COLO668 (cell line): ENCODE measurements around the gene NPM3.
"Not testable (repeated sequence)": the region's sequence is repeated elsewhere in the genome, so short reads cannot be mapped to it uniquely, and the experiment has no call there.

Experiments
- DNase-seq: peaks from one replicate; lab custom pipeline; 2025; ENCODE audit not compliant: unreplicated experiment; lab: John Stamatoyannopoulos, UW

NPM3 gene

GRCh38 chr10:101807158-101807557 lies 23.9 kb upstream of the NPM3 start:
- DNase-seq: no peak

DNA sequence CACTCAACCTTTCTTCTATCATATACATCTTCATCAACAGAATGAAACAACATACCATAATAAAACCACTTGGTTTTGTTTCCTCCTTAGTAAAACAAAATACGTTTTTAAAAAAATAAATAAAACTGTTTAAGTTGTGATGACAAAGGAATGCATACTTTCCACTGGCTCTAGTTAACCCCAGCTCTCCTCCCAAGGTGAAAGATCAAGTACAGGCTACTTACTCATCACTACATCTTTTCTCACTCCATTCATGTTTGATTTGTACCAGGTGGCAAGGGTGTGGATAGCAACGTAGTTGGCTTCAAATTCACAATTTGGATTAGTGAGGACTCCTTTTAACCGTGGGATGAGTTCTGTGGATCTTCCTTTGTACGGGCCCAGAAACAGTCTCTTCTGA lies 20.3 kb upstream of the NPM3 start:
- DNase-seq: no peak

DNA sequence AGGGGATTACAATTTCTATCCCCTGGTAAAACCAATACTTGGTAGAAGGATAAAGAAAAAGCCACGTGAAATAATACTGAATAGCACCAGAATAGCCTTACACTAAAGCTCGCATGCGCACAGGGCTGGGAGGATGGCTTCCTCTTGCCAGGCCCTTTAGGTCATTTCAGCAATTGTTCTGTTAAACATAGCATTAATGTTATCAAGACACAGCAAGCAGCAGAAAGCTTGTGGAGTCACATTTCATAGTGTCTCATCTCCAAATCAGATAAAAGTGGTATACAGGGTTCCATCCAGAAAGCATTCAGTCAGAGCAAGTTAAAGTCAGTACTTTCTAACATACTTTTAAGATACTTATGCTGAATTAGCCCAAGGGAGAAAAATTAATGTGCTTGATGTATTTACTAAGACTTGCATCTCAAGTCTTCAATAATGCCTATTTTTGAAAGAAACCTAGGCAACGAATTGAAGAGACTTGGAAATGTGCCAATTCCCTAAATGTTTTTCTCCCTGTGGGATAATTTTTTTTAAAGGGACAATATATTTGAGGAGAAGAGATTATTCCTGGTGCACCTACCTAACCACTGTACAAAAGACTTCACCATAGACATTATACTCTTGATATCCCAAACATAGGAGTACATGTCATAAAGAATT lies 14.3 kb upstream of the NPM3 start:
- no peak for DNase-seq

- DNase-seq: no peak
Observed at GRCh38 chr10:101793526-101793925, 10.3 kb upstream of the NPM3 start.

DNA sequence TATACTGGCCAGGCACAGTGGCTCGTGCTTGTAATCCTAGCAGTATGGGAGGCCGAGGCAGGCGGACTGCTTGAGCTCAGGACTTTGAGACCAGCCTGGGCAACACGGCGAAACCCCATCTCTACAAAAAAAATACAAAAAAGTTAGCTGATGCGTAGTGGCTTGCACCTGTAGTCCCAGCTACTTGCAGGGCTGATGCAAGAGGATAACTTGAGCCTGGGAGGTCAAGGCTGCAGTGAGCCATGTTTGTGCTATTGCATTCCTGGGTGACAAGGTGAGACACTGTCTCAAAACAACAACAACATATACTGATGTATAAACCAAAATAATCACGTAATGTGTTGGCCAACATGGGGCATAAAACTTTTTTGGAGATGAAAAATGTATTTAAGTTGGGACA lies 6.4 kb upstream of the NPM3 start:
- no peak for DNase-seq

DNA sequence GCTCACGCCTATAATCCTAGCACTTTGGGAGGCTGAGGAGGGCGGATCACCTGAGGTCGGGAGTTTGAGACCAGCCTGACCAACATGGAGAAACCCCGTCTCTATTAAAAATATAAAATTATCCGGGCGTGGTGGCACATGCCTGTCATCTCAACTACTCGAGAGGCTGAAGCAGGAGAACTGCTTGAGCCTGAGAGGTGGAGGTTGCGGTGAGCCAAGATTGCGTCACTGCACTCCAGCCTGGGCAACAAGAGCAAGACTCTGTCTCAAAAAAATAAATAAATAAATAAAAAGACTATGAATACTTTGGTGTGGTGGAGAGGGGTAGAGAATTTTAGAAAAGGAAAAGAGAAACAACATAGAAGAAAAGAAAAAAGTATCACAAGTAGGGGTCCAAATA lies 6.0 kb upstream of the NPM3 start:
- not testable (repeated sequence) for DNase-seq

GRCh38 chr10:101785801-101786200 lies 2.6 kb upstream of the NPM3 start:
- no peak for DNase-seq

DNA sequence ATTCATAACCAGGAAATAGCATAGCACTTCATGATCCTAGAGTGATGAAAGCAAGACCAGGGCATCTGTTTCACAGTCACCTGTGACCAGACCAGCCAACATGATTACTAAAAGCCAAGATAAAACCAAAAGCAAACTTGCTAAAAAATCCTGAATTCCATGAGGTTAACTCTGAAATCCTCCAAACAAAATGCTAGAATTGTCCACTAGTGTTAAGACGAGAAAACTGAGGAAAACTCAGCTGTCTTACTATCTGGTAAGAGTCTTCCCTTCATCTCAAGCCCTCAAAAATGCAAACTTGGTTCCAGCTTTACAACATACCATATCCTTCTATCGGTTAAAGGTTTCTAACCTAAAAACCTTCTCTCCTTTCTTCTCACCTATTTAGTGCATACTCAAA lies 1.3 kb upstream of the NPM3 start:
- no peak for DNase-seq

- DNase-seq: no peak
Observed at GRCh38 chr10:101783736-101784118, 481 bp upstream of the NPM3 start.

DNA sequence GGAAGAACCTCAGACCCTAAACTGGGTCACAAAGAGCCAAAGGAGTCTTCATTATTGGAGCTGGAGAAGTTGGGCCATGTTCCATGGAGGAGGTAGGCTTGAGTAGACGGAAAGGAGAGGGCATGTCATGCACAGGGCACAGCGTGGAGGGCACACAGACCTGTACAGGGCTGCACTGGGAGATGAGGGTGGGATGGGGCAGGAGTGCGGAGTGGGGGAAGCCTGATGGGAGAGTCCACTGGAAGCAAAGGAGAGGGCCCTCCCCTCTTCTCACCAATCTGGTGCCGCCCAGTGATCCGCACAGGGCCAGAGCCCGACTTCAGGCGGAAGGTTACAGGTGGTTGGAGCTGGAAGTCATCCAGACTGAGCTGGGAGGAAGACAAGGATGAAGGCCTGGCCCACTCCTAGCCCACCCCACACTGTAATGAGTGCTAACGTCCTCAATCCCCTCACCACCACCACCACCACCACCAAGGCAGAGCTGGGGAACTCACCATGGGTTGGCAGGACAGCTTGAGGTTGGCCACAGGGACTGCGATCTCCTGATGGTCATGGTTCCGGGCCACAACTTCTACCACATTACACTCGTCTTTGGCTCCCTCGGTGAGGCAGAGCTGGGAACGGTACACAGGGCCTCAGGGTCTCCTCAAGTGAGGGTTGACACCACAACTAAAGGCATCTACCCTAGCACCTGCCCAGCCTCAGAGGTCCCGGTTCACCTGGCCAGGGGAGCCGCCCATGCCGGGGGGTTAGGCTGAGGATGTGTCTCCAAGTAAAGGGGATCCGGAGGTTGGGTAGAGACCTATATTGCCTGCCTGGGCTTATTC lies 1.0 kb downstream of the NPM3 start:
- no peak for DNase-seq

GRCh38 chr10:101781655-101781983 lies 1.6 kb downstream of the NPM3 start:
- no peak for DNase-seq

- DNase-seq: peak; percentile 58
Observed at GRCh38 chr10:101780818-101781654, 2.2 kb downstream of the NPM3 start.

GRCh38 chr10:101780187-101780817 lies 2.9 kb downstream of the NPM3 start:
- no peak for DNase-seq

DNA sequence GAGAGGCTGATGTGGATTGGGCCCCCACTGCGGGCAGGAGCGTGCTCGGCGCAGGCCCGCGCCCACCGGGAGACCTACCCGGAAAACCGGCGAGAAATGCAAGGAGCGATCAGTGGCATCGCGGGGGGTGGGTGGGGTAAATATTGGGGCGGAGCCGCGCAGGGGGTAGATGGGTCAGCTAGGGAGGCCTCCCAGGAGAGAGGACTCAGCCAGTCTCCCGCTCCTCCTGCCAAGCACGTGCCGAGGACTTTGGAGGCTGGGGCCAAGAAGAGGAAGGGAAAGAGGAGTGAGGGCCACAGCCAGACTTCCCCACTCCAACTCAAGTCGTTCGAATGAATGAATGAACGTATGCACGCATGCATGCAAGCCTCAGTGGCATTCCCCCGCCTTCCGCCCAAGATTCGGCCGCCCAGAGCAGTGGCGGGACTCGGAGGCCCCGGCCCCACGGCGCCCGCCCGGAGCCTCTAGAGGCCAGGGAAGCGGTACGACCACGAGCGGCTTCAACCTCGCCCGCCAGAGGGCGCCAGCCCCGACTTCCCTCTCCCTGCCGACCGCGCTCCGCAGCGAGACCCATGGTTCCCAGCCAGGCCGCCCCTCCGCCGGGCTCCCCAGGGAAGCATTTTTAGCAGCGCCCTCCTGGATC lies 3.6 kb downstream of the NPM3 start:
- DNase-seq: peak; percentile 76

DNA sequence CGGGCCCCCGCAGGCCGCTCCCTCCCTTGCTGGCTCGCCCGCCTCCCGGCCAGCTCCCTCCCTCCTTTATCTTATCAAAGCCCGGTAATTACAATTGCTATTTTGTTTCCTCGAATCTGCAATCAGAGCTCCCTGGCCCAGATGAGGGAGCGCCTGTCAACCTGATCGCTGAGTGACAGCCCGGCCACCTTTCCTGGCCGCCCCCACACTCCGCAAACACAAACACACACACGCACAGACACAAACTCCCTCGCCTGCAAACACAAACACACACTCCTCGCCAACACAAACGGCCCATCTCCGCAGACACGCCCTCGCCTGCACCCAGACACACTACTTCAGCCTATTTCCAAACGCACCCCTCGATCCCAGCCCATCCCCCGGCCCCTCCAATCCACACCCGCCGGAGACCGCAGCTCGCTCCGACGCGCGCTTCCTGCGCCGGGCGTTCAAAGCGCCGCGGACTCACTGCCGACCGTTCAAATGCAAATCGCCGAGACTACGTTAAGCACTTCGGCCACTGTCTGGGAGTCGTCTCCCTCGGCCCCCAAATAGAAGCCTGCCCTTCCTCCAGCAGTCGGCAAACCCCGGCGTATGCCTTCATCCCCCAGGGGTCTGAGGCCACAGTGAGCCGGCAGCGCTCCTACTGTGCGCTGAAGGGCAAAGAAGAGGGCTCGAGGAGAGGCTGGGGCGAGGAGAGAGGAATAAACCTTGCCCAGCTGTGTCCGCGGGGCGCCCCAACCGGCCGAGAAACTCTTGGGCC lies 4.3 kb downstream of the NPM3 start:
- peak; percentile 48 for DNase-seq

DNA sequence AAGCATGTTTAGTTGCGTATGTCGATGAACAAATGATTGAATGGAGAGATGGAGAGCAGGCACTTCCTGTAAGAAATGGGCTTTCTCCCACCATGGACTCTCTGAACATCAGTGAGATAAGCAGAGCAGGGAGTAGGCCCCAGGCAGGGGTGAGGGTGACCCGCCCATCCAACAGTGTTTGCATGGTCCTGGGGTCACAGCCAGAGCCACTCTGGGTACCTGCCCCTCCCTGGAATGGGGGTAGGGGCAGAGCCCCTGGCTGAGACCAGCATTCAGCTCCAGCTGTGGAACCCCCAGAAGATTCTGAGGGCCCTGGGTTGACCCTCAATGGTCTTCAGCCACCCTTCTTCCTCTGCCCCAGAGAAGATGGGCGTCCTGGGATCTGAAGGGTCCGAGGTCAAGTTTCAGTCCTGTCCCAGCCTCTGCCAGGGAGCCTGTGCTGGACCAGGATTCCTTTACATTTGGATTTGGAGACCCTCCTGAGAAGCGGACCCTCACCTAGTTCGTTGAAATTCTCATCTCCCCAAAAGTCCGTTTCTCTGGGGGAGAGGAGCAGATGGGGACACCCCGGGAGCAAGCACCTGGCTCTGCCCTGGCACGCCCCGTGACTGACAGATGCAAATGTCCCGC lies 5.0 kb downstream of the NPM3 start:
- no peak for DNase-seq

- no peak for DNase-seq
Observed at GRCh38 chr10:101777619-101778145, 5.6 kb downstream of the NPM3 start.

DNA sequence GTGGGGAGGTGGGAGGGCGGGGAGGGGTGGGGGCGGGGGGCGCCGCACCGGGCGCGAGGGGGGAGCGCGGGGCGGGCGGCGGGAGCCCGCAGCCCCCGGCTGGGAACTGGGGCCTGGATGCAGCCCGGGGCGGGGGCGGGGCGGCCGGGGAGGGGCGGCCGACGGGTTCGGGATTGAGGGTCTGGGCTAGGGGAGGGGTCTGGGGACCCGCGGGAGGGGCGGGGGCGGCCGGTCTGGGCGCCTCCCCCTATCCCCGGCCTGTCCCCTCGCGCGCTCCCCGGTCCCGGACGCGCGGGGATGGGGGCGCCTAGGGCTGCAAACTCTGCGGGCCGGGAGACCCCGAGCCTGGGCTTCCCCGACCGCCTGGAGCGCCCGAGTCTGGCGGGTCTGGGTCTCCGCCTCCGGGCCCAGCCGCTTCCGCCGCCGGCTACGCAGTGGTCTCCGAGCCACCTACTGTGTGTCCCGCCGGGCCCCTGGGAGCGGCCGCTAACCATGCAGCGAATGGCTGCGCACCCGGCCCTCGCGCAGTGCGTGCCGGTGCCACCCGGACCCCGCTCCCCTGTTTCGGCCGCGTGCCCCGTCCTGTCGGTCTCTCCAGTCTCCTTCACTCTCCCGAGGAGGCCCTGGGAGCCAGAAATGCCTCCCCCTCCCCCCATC lies 7.0 kb downstream of the NPM3 start:
- no peak for DNase-seq
